ENCODE measurements around the gene CAMK1D.

DNA sequence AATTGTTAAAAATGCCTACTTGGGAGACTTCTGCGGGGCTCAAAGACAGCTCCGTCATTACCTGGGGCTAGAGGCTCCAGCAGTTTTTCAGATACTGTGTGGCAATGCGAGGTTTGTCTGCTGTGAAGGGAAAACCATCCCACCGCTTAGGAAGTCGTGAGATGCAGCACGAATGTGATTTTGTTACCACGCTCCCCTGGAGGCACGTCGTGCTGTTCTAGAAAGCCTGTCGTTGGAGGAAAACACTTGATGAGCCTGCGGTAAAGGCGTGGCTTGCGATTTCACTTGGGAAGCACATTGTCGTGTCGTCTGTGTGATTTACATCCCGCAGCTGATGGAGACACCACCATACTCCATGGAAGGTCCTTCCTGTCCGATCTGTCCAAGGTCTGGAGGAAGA is 39.3 kb downstream of the CAMK1D start:
- TF ChIP-seq, protein P1, sequence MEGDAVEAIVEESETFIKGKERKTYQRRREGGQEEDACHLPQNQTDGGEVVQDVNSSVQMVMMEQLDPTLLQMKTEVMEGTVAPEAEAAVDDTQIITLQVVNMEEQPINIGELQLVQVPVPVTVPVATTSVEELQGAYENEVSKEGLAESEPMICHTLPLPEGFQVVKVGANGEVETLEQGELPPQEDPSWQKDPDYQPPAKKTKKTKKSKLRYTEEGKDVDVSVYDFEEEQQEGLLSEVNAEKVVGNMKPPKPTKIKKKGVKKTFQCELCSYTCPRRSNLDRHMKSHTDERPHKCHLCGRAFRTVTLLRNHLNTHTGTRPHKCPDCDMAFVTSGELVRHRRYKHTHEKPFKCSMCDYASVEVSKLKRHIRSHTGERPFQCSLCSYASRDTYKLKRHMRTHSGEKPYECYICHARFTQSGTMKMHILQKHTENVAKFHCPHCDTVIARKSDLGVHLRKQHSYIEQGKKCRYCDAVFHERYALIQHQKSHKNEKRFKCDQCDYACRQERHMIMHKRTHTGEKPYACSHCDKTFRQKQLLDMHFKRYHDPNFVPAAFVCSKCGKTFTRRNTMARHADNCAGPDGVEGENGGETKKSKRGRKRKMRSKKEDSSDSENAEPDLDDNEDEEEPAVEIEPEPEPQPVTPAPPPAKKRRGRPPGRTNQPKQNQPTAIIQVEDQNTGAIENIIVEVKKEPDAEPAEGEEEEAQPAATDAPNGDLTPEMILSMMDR (IDR thresholded peaks at IDR 0.05 in 4 of 5, conservative IDR thresholded peaks at IDR 0.05 in 1 of 5): no peak
- TF ChIP-seq POLR2A (IDR thresholded peaks at IDR 0.05): no peak

All from gastrocnemius medialis (tissue), 4 donors.